GM23338 (cell line): ENCODE results near the gene CFAP65. TPM values are rescaled to one million over a fixed set of nuclear protein-coding genes. Genes with fewer than 3 reads are reported as not detected.

Experiments
- ATAC-seq: fragments of 200-7000 bp; cut with Tn5 transposase; 3 replicates; pipeline ENCODE4 v1.9.1; 2020
- DNase-seq: peaks from one replicate; pipeline ENCODE4 v3.0.0-alpha.2; 2015; ENCODE audit warnings: low spot score
- H2AFZ ChIP-seq: fragments of 200-600 bp; sonication (generic); 2 replicates; pipeline ENCODE4 v1.8.0; 2016; ENCODE audit warnings: antibody characterized with exemption, mild to moderate bottlenecking, moderate library complexity
- H3F3A ChIP-seq: fragments of 200-600 bp; sonication (generic); replicated peaks from 2 replicates; pipeline ENCODE4 v1.8.0; 2017; ENCODE audit warnings: antibody characterized with exemption, mixed run types, low read depth
- H3K27ac ChIP-seq: fragments of 200-600 bp; sonication (generic); 2 replicates; pipeline ENCODE4 v1.6.1; 2016; ENCODE audit warnings: low read depth
- H3K27me3 ChIP-seq: fragments of 200-600 bp; sonication (generic); 2 replicates; pipeline ENCODE4 v1.8.0; 2016; ENCODE audit warnings: mild to moderate bottlenecking, mixed run types, moderate library complexity; ENCODE audit not compliant: insufficient read depth
- H3K36me3 ChIP-seq: fragments of 200-600 bp; sonication (generic); 2 replicates; pipeline ENCODE4 v1.8.0; 2016; ENCODE audit warnings: mild to moderate bottlenecking; ENCODE audit not compliant: insufficient read depth
- H3K4me1 ChIP-seq: fragments of 200-600 bp; sonication (generic); 2 replicates; pipeline ENCODE4 v1.8.0; 2016; ENCODE audit warnings: mild to moderate bottlenecking, moderate library complexity; ENCODE audit not compliant: insufficient read depth
- H3K4me2 ChIP-seq: fragments of 200-600 bp; sonication (generic); 2 replicates; pipeline ENCODE4 v1.7.1; 2017; ENCODE audit warnings: mixed run types
- H3K4me3 ChIP-seq: fragments of 200-600 bp; sonication (generic); 2 replicates; pipeline ENCODE4 v1.6.1; 2016; ENCODE audit warnings: mixed run types
- H3K79me2 ChIP-seq: fragments of 200-600 bp; sonication (generic); replicated peaks from 2 replicates; pipeline ENCODE4 v1.8.0; 2017; ENCODE audit warnings: mild to moderate bottlenecking; ENCODE audit not compliant: insufficient read depth
- H3K9me2 ChIP-seq: fragments of 200-600 bp; sonication (generic); 2 replicates; pipeline ENCODE4 v1.8.0; 2017; ENCODE audit not compliant: insufficient read depth
- H4K20me1 ChIP-seq: fragments of 200-600 bp; sonication (generic); replicated peaks from 2 replicates; pipeline ENCODE4 v1.8.0; 2017; ENCODE audit warnings: mild to moderate bottlenecking; ENCODE audit not compliant: insufficient read depth
- H3K27ac Mint-ChIP-seq: 2 replicates; pipeline ENCODE4 v1.8.0; 2020; ENCODE audit warnings: inconsistent platforms, mild to moderate bottlenecking, moderate library complexity, mixed read lengths
- H3K27me3 Mint-ChIP-seq: 3 replicates; pipeline ENCODE4 v1.8.0; 2022; ENCODE audit warnings: low read depth, mild to moderate bottlenecking, moderate library complexity, mixed read lengths, inconsistent platforms; ENCODE audit not compliant: insufficient read depth, poor library complexity
- H3K36me3 Mint-ChIP-seq: 3 replicates; pipeline ENCODE4 v1.8.0; 2021; ENCODE audit warnings: low read depth, mild to moderate bottlenecking, inconsistent platforms, moderate library complexity, mixed read lengths
- H3K4me1 Mint-ChIP-seq: 3 replicates; pipeline ENCODE4 v1.8.0; 2020; ENCODE audit warnings: mild to moderate bottlenecking, inconsistent platforms, mixed read lengths
- H3K4me3 Mint-ChIP-seq: 3 replicates; pipeline ENCODE4 v1.8.0; 2021; ENCODE audit warnings: moderate library complexity, mild to moderate bottlenecking, inconsistent platforms, mixed read lengths
- H3K9me3 Mint-ChIP-seq: 3 replicates; pipeline ENCODE4 v1.8.0; 2020; ENCODE audit warnings: moderate library complexity, mild to moderate bottlenecking, inconsistent platforms, mixed read lengths
- NANOG ChIP-seq: IDR thresholded peaks from 2 replicates; pipeline ENCODE4 v1.6.1; 2016; ENCODE audit warnings: antibody characterized with exemption, borderline replicate concordance
- REST ChIP-seq: IDR thresholded peaks from one replicate; pipeline ENCODE4 v1.6.1; 2018; ENCODE audit warnings: antibody characterized with exemption; ENCODE audit not compliant: unreplicated experiment
- STAT1 ChIP-seq: IDR thresholded peaks from one replicate; pipeline ENCODE4 v1.6.1; 2016; ENCODE audit warnings: antibody characterized with exemption; ENCODE audit not compliant: unreplicated experiment
- ZNF114 ChIP-seq: fragments of 250-450 bp; sonication (Bioruptor Pico); IDR thresholded peaks from 2 replicates; pipeline ENCODE4 v1.5.0; 2020; ENCODE audit warnings: mild to moderate bottlenecking, moderate library complexity
- ZNF331 ChIP-seq: fragments of 250-450 bp; sonication (Bioruptor Pico); IDR thresholded peaks from 2 replicates; pipeline ENCODE4 v1.5.0; 2020; ENCODE audit warnings: low read depth, mild to moderate bottlenecking, moderate library complexity
- ZNF462 ChIP-seq: fragments of 250-450 bp; sonication (Bioruptor Pico); IDR thresholded peaks from 2 replicates; pipeline ENCODE4 v1.5.0; 2020; ENCODE audit warnings: mild to moderate bottlenecking, moderate library complexity
- polyA plus RNA-seq: library from polyadenylated mRNA; unstranded; fragments of >200 nt; fragmentation: Nextera tagmentation; extraction: Ambion mirVana; gene quantifications from 2 replicates; pipeline ENCODE4 v1.2.1, GENCODE V29; 2016
- total RNA-seq: library from RNA; depleted of rRNA; stranded (reverse); fragments of >200 nt; shearing (Covaris generic); gene quantifications from 2 replicates; pipeline ENCODE4 v1.2.3, GENCODE V29; 2014
- TF ChIP-seq, protein P1 (sequence below), 2 experiments: fragments of 200-600 bp in 1 of 2; sonication (generic) in 1 of 2; conservative IDR thresholded peaks; 2 replicates each; pipeline versions ENCODE4 v1.5.1 to v1.6.1; 2016 to 2017; ENCODE audit warnings: antibody characterized with exemption in 2 of 2, low read depth in 2 of 2, mild to moderate bottlenecking in 2 of 2, moderate library complexity in 1 of 2

CFAP65 gene
- total and polyA plus RNA-seq, 2 experiments from 2014 or later: 0.38 to 0.74 TPM

GRCh38 chr2:219018726-219019125 lies 22.6 kb downstream of the CFAP65 start (continued):
- TF ChIP-seq ZNF462 (CRISPR knock-in tag) (no peak), STAT1 (no peak), NANOG (no peak), REST (no peak), ZNF331 (CRISPR knock-in tag) (no peak)

- Histone ChIP-seq H3K4me3 (no peak overlapping the region), H3K27ac (no peak overlapping the region), H3K4me1 (no peaks in the 10 kb centered on the region), H3K79me2 (no peaks in the 10 kb centered on the region), H2AFZ (no peak overlapping the region), H3F3A (no peaks in the 10 kb centered on the region), H4K20me1 (no peaks in the 10 kb centered on the region), H3K9me2 (no peaks in the 10 kb centered on the region), H3K4me2 (no peak overlapping the region), H3K27me3 (no peaks in the 10 kb centered on the region), H3K36me3 (no peaks in the 10 kb centered on the region)
- no peaks in the 10 kb centered on the region for H3K9me3 Mint-ChIP-seq
- peaks cover 8% of the 10 kb centered on the region for H3K27me3 Mint-ChIP-seq
- no peak overlapping the region for H3K27ac Mint-ChIP-seq
- no peak for DNase-seq
- H3K4me3 Mint-ChIP-seq: no peak overlapping the region
- no peaks in the 10 kb centered on the region for H3K36me3 Mint-ChIP-seq
- ATAC-seq: no peak
- no peaks in the 10 kb centered on the region for H3K4me1 Mint-ChIP-seq
- TF ChIP-seq NANOG (no peak), ZNF114 (CRISPR knock-in tag) (no peak)
- TF ChIP-seq, protein P1, sequence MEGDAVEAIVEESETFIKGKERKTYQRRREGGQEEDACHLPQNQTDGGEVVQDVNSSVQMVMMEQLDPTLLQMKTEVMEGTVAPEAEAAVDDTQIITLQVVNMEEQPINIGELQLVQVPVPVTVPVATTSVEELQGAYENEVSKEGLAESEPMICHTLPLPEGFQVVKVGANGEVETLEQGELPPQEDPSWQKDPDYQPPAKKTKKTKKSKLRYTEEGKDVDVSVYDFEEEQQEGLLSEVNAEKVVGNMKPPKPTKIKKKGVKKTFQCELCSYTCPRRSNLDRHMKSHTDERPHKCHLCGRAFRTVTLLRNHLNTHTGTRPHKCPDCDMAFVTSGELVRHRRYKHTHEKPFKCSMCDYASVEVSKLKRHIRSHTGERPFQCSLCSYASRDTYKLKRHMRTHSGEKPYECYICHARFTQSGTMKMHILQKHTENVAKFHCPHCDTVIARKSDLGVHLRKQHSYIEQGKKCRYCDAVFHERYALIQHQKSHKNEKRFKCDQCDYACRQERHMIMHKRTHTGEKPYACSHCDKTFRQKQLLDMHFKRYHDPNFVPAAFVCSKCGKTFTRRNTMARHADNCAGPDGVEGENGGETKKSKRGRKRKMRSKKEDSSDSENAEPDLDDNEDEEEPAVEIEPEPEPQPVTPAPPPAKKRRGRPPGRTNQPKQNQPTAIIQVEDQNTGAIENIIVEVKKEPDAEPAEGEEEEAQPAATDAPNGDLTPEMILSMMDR (conservative IDR thresholded peaks at IDR 0.05; ENCODE audit: low read depth in 2 of 2): no peak
Measured at GRCh38 chr2:219018286-219018685, 23.0 kb downstream of the CFAP65 start.
